Right lobe of liver (tissue), 6 donors: ENCODE data around the gene PLIN3. TPM values are rescaled to one million over a fixed set of nuclear protein-coding genes. Genes with fewer than 3 reads are reported as not detected.

Source experiments
- ATAC-seq, 4 donors: fragments of 200-7000 bp; cut with Tn5 transposase; one replicate each; pipeline ENCODE4 v1.9.1; 2020; ENCODE audit warnings: mild to moderate bottlenecking in 4 of 4, moderate library complexity in 4 of 4
- DNase-seq, 3 donors: peaks; one replicate each; pipeline ENCODE4 v3.0.0-alpha.2; 2020
- H3K27ac ChIP-seq, 3 donors: fragments of 200-600 bp; one replicate each; pipeline ENCODE4 v1.8.0; 2022
- H3K27me3 ChIP-seq, 2 donors: fragments of 200-600 bp; one replicate each; pipeline ENCODE4 v1.8.0; 2022
- H3K36me3 ChIP-seq, 4 donors: fragments of 200-600 bp; sonication (generic) in 1 of 4; one replicate each; pipeline versions ENCODE4 v1.5.1 to v1.8.0; 2017 to 2022; ENCODE audit warnings: control low read depth in 1 of 4
- H3K4me1 ChIP-seq, 4 donors: fragments of 200-600 bp; sonication (generic) in 1 of 4; one replicate each; pipeline versions ENCODE4 v1.5.1 to v1.8.0; 2017 to 2022; ENCODE audit warnings: control low read depth in 1 of 4
- H3K4me3 ChIP-seq, 3 donors: fragments of 200-600 bp; one replicate each; pipeline ENCODE4 v1.8.0; 2022
- H3K9me3 ChIP-seq, 4 donors: fragments of 200-600 bp; sonication (generic) in 1 of 4; one replicate each; pipeline versions ENCODE4 v1.5.1 to v1.8.0; 2017 to 2022; ENCODE audit warnings: control low read depth in 1 of 4
- CTCF ChIP-seq, 4 donors: fragments of 200-600 bp in 3 of 4; fragments of 450-650 bp in 1 of 4; IDR thresholded peaks; one replicate each; pipeline versions ENCODE4 v1.5.1 to v1.8.0; 2016 to 2022; ENCODE audit warnings: antibody characterized with exemption in 4 of 4, mild to moderate bottlenecking in 2 of 4
- POLR2A ChIP-seq: fragments of 450-650 bp; IDR thresholded peaks from one replicate; pipeline ENCODE4 v1.6.1; 2017; ENCODE audit warnings: antibody characterized with exemption, mild to moderate bottlenecking
- WGBS: methylation state at CpG from one replicate; pipeline ENCODE4 v1.1.6; 2018; ENCODE audit warnings: low coverage, low lambda C conversion rate; ENCODE audit not compliant: insufficient coverage; ENCODE audit errors: missing lambda C conversion rate; 5-methylcytosine and 5-hydroxymethylcytosine counted together
- intact Hi-C, 2 donors: fragments of 100-400 bp; cut with DNase I; formaldehyde crosslinking; loops; one replicate each; pipeline versions ENCODE4 v1.11.2 to v1.14.1; 2022
- total RNA-seq, 6 experiments: library from RNA; depleted of rRNA in 2 of 6; stranded (reverse); fragments of >200 nt in 2 of 6; fragmentation: NEBNext Ultra II Directional in 3 of 6; extraction: Animal tissue kit (Norgen Biotek cat#: 25700) in 3 of 6; gene quantifications; one replicate each; pipeline versions ENCODE4 v1.1.0 to v1.2.4, GENCODE V29; 2016 to 2023
- donor health status: DM: no; HTN: yes; CAD: no.
- donor health status: DM: no; HTN: no; CAD: no.
- donor health status: DM: no; HTN: no; CAD: no.
- donor health status: DM: no; HTN: yes; CAD: no.
- donor health status: DM: no; HTN: yes; CAD: no.

Gene PLIN3
- total RNA-seq, 6 experiments from 2014 or later, result 10.8 to 53.9 (median 19.6) TPM

- WGBS, result 95% methylated on average over 7 of the region's 35 CpGs
- Histone ChIP-seq H3K27me3 (no peaks in the 10 kb centered on the region), H3K36me3 (peaks cover 0 to 19% (median 12%) of the 10 kb centered on the region in 4 donors), H3K9me3 (no peaks in the 10 kb centered on the region), H3K4me1 (peaks cover 0 to 5% (median 2%) of the 10 kb centered on the region in 4 donors), H3K4me3 (no peak overlapping the region), H3K27ac (no peak overlapping the region)
- intact Hi-C loops, result loop anchor here in 1 of 2 donors (5.0 kb wide), 1 partner anchor 36 kb away; no protein-coding TSS in a partner anchor
- peak in 1 of 4 donors; percentile 1 for ATAC-seq
- DNase-seq, result peak in 1 of 3 donors; percentile 52
- no peak for TF ChIP-seq CTCF (IDR thresholded peaks at IDR 0.05)
Measured at GRCh38 chr19:4816202-4816949, 51.1 kb downstream of the PLIN3 start.

GRCh38 chr19:4815426-4816201 lies 51.9 kb downstream of the PLIN3 start:
- Histone ChIP-seq H3K36me3 (peaks cover 0 to 19% (median 12%) of the 10 kb centered on the region in 4 donors), H3K9me3 (no peaks in the 10 kb centered on the region), H3K4me1 (peaks cover 0 to 5% (median 2%) of the 10 kb centered on the region in 4 donors), H3K27me3 (no peaks in the 10 kb centered on the region), H3K27ac (no peak overlapping the region), H3K4me3 (peak overlapping the region in 1 of 3 donors; percentile 11)
- DNase-seq (peak; percentile 86 to 92 (median 91)), ATAC-seq (peak; percentile 82 to 96 (median 91))
- intact Hi-C loops, result loop anchor here in 1 of 2 donors (5.0 kb wide), 1 partner anchor 37 kb away; no protein-coding TSS in a partner anchor
- 23% methylated on average over 24 of the region's 28 CpGs for WGBS
- TF ChIP-seq CTCF (IDR thresholded peaks at IDR 0.05) (no peak), POLR2A (no peak)

- Histone ChIP-seq H3K9me3 (no peaks in the 10 kb centered on the region), H3K4me3 (peak overlapping the region in 1 of 3 donors; percentile 11), H3K36me3 (peaks cover 0 to 19% (median 12%) of the 10 kb centered on the region in 4 donors), H3K27ac (no peak overlapping the region), H3K27me3 (no peaks in the 10 kb centered on the region), H3K4me1 (peaks cover 0 to 5% (median 2%) of the 10 kb centered on the region in 4 donors)
- 47% methylated on average over 5 of the region's 7 CpGs for WGBS
- TF ChIP-seq POLR2A (no peak), CTCF (IDR thresholded peaks at IDR 0.05) (no peak)
- intact Hi-C loops, result loop anchor here in 1 of 2 donors (5.0 kb wide), 1 partner anchor 37 kb away; no protein-coding TSS in a partner anchor
- DNase-seq (no peak), ATAC-seq (no peak)
Measured at GRCh38 chr19:4814625-4815425, 52.6 kb downstream of the PLIN3 start.
